Naive thymus-derived CD8-positive, alpha-beta T cell (primary cell): ENCODE data around the gene GPRC5C. TPM values are rescaled to one million over a fixed set of nuclear protein-coding genes. Genes with fewer than 3 reads are reported as not detected.

Source experiments
- ATAC-seq, 2 donors: fragments of 150-1000 bp; cut with Tn5 transposase in 1 of 2; sonication (Bioruptor Pico), chemical (Tn5 transposase) in 1 of 2; 1 replicate in 1 of 2; 2 replicates in 1 of 2; pipeline ENCODE4 v1.10.0; 2021; ENCODE audit warnings: mild to moderate bottlenecking in 2 of 2, moderate library complexity in 2 of 2
- POLR2A ChIA-PET: fragments of 350-600 bp; sonication (Branson Sonifier 250); formaldehyde crosslinking; loops from one replicate; lab custom pipeline; 2021; ENCODE audit warnings: antibody characterized with exemption; lab: Charles Lee
- DNase-seq, 10 donors: peaks; one replicate each; pipeline versions ENCODE4 v3.0.0 to v3.0.0-alpha.2; 2020 to 2022
- H3K27ac Mint-ChIP-seq, 10 donors: one replicate each; pipeline ENCODE4 v1.8.0; 2020 to 2022; ENCODE audit warnings: mild to moderate bottlenecking in 10 of 10, mixed read lengths in 10 of 10, moderate library complexity in 4 of 10, inconsistent platforms in 1 of 10
- H3K27me3 Mint-ChIP-seq, 5 donors: one replicate each; pipeline ENCODE4 v1.8.0; 2021 to 2022; ENCODE audit warnings: mixed read lengths in 5 of 5
- H3K36me3 Mint-ChIP-seq, 3 donors: one replicate each; pipeline ENCODE4 v1.8.0; 2020 to 2022; ENCODE audit warnings: mixed read lengths in 3 of 3, mild to moderate bottlenecking in 2 of 3, inconsistent platforms in 1 of 3
- H3K4me1 Mint-ChIP-seq, 4 donors: one replicate each; pipeline ENCODE4 v1.8.0; 2021 to 2022; ENCODE audit warnings: mixed read lengths in 4 of 4
- H3K4me3 Mint-ChIP-seq, 10 donors: one replicate each; pipeline ENCODE4 v1.8.0; 2020 to 2022; ENCODE audit warnings: mild to moderate bottlenecking in 10 of 10, mixed read lengths in 10 of 10, moderate library complexity in 6 of 10, inconsistent platforms in 1 of 10
- H3K9me3 Mint-ChIP-seq, 9 donors: one replicate each; pipeline ENCODE4 v1.8.0; 2020 to 2022; ENCODE audit warnings: mixed read lengths in 9 of 9, mild to moderate bottlenecking in 3 of 9, inconsistent platforms in 1 of 9, moderate library complexity in 1 of 9
- polyA plus RNA-seq, 3 donors: library from polyadenylated mRNA; unstranded; fragments of 300-500 nt; fragmentation: Illumina TruSeq; gene quantifications; one replicate each; pipeline ENCODE4 v1.2.3, GENCODE V29; 2021
- total RNA-seq, 8 experiments: library from RNA in 2 of 8; stranded (reverse) in 2 of 8; gene quantifications; one replicate each; pipeline ENCODE4 v1.2.3 and lab custom pipeline; 2021 to 2026

Gene GPRC5C
- total and polyA plus RNA-seq, 5 experiments from 2014 or later = 0.09 TPM; not detected in 4

- peaks cover 0 to 2% (median under 1%) of the 10 kb centered on the region in 4 donors for H3K4me1 Mint-ChIP-seq
- H3K9me3 Mint-ChIP-seq = peaks cover 0 to 5% (median 0%) of the 10 kb centered on the region in 9 donors
- ATAC-seq (no peak), DNase-seq (no peak)
- POLR2A ChIA-PET = no interaction called here
- no peak overlapping the region for H3K4me3 Mint-ChIP-seq
- H3K27ac Mint-ChIP-seq = no peak overlapping the region
- peaks cover 0 to 4% (median 1%) of the 10 kb centered on the region in 5 donors for H3K27me3 Mint-ChIP-seq
- H3K36me3 Mint-ChIP-seq = peaks cover 0 to 4% (median 1%) of the 10 kb centered on the region in 3 donors
Measured at GRCh38 chr17:74410001-74410443, 21.9 kb upstream of the GPRC5C start.

GRCh38 chr17:74412581-74412980 lies 19.3 kb upstream of the GPRC5C start:
- H3K27ac Mint-ChIP-seq = no peak overlapping the region
- H3K9me3 Mint-ChIP-seq = peaks cover 0 to 5% (median 0%) of the 10 kb centered on the region in 9 donors
- DNase-seq (no peak), ATAC-seq (no peak)
- H3K27me3 Mint-ChIP-seq = peaks cover 0 to 4% (median 2%) of the 10 kb centered on the region in 5 donors
- peaks cover 0 to 4% (median 1%) of the 10 kb centered on the region in 3 donors for H3K36me3 Mint-ChIP-seq
- H3K4me1 Mint-ChIP-seq = no peaks in the 10 kb centered on the region
- H3K4me3 Mint-ChIP-seq = no peak overlapping the region
- POLR2A ChIA-PET = no interaction called here

- no peaks in the 10 kb centered on the region for H3K4me1 Mint-ChIP-seq
- peaks cover 0 to 4% (median 1%) of the 10 kb centered on the region in 3 donors for H3K36me3 Mint-ChIP-seq
- peaks cover 0 to 5% (median 0%) of the 10 kb centered on the region in 9 donors for H3K9me3 Mint-ChIP-seq
- POLR2A ChIA-PET = no interaction called here
- no peak overlapping the region for H3K4me3 Mint-ChIP-seq
- H3K27ac Mint-ChIP-seq = peak overlapping the region in 1 of 10 donors; percentile 12
- DNase-seq = no peak
- H3K27me3 Mint-ChIP-seq = peaks cover 0 to 4% (median 2%) of the 10 kb centered on the region in 5 donors
- ATAC-seq = no peak
Measured at GRCh38 chr17:74413491-74413890, 18.4 kb upstream of the GPRC5C start.

- POLR2A ChIA-PET = no interaction called here
- peaks cover 0 to 4% (median 1%) of the 10 kb centered on the region in 3 donors for H3K36me3 Mint-ChIP-seq
- DNase-seq (no peak), ATAC-seq (no peak)
- H3K9me3 Mint-ChIP-seq = peaks cover 0 to 5% (median 0%) of the 10 kb centered on the region in 9 donors
- H3K4me3 Mint-ChIP-seq = no peak overlapping the region
- peaks cover 0 to 5% (median 2%) of the 10 kb centered on the region in 5 donors for H3K27me3 Mint-ChIP-seq
- H3K4me1 Mint-ChIP-seq = no peaks in the 10 kb centered on the region
- H3K27ac Mint-ChIP-seq = no peak overlapping the region
Measured at GRCh38 chr17:74414510-74414909, 17.4 kb upstream of the GPRC5C start.

- H3K36me3 Mint-ChIP-seq = peaks cover 0 to under 1% (median 0%) of the 10 kb centered on the region in 3 donors
- no peak overlapping the region for H3K4me3 Mint-ChIP-seq
- H3K4me1 Mint-ChIP-seq = no peaks in the 10 kb centered on the region
- peaks cover 0 to 5% (median 1%) of the 10 kb centered on the region in 5 donors for H3K27me3 Mint-ChIP-seq
- no peak for ATAC-seq
- peaks cover 0 to 2% (median 0%) of the 10 kb centered on the region in 9 donors for H3K9me3 Mint-ChIP-seq
- POLR2A ChIA-PET = no interaction called here
- peak overlapping the region in 1 of 10 donors; percentile 40 for H3K27ac Mint-ChIP-seq
- no peak for DNase-seq
Measured at GRCh38 chr17:74415608-74416396, 16.1 kb upstream of the GPRC5C start.

- H3K9me3 Mint-ChIP-seq = peaks cover 0 to 4% (median 0%) of the 10 kb centered on the region in 9 donors
- no peak overlapping the region for H3K27ac Mint-ChIP-seq
- no peaks in the 10 kb centered on the region for H3K36me3 Mint-ChIP-seq
- POLR2A ChIA-PET = no interaction called here
- ATAC-seq = no peak
- H3K4me3 Mint-ChIP-seq = no peak overlapping the region
- DNase-seq = no peak
- peaks cover under 1 to 9% (median 2%) of the 10 kb centered on the region in 5 donors for H3K27me3 Mint-ChIP-seq
- peaks cover 0 to 1% (median 0%) of the 10 kb centered on the region in 4 donors for H3K4me1 Mint-ChIP-seq
Measured at GRCh38 chr17:74417178-74418045, 14.5 kb upstream of the GPRC5C start.

GRCh38 chr17:74419928-74420411 lies 11.9 kb upstream of the GPRC5C start:
- Mint-ChIP-seq H3K27me3 (peaks cover 4 to 12% (median 8%) of the 10 kb centered on the region in 5 donors), H3K4me1 (peaks cover 0 to 1% (median 0%) of the 10 kb centered on the region in 4 donors), H3K36me3 (no peaks in the 10 kb centered on the region), H3K9me3 (peaks cover 0 to 4% (median 0%) of the 10 kb centered on the region in 9 donors), H3K4me3 (no peak overlapping the region), H3K27ac (no peak overlapping the region)
- DNase-seq = no peak
- ATAC-seq = no peak
- POLR2A ChIA-PET = no interaction called here

GRCh38 chr17:74424117-74424516 lies 7.8 kb upstream of the GPRC5C start:
- Mint-ChIP-seq H3K27ac (no peak overlapping the region), H3K27me3 (peaks cover 7 to 22% (median 20%) of the 10 kb centered on the region in 5 donors), H3K4me3 (no peak overlapping the region), H3K9me3 (peaks cover 0 to 4% (median 0%) of the 10 kb centered on the region in 9 donors), H3K36me3 (no peaks in the 10 kb centered on the region), H3K4me1 (peaks cover 0 to 1% (median 0%) of the 10 kb centered on the region in 4 donors)
- POLR2A ChIA-PET = no interaction called here
- DNase-seq = no peak
- no peak for ATAC-seq

- DNase-seq (no peak), ATAC-seq (no peak)
- no peak overlapping the region for H3K27ac Mint-ChIP-seq
- POLR2A ChIA-PET = no interaction called here
- peaks cover 8 to 24% (median 22%) of the 10 kb centered on the region in 5 donors for H3K27me3 Mint-ChIP-seq
- peak overlapping the region in 1 of 10 donors; percentile 63 for H3K4me3 Mint-ChIP-seq
- H3K4me1 Mint-ChIP-seq = peaks cover 0 to 1% (median 0%) of the 10 kb centered on the region in 4 donors
- H3K9me3 Mint-ChIP-seq = peaks cover 0 to 4% (median 0%) of the 10 kb centered on the region in 9 donors
- no peaks in the 10 kb centered on the region for H3K36me3 Mint-ChIP-seq
Measured at GRCh38 chr17:74424657-74425056, 7.2 kb upstream of the GPRC5C start.

GRCh38 chr17:74426551-74427047 lies 5.3 kb upstream of the GPRC5C start:
- ATAC-seq (no peak), DNase-seq (no peak)
- H3K4me1 Mint-ChIP-seq = peaks cover 2 to 12% (median 9%) of the 10 kb centered on the region in 4 donors
- H3K36me3 Mint-ChIP-seq = no peaks in the 10 kb centered on the region
- POLR2A ChIA-PET = no interaction called here
- H3K27me3 Mint-ChIP-seq = peaks cover 13 to 40% (median 32%) of the 10 kb centered on the region in 5 donors
- H3K4me3 Mint-ChIP-seq = no peak overlapping the region
- peak overlapping the region in 1 of 10 donors; percentile 32 for H3K27ac Mint-ChIP-seq
- H3K9me3 Mint-ChIP-seq = no peaks in the 10 kb centered on the region

GRCh38 chr17:74427048-74427762 lies 4.7 kb upstream of the GPRC5C start:
- DNase-seq (no peak), ATAC-seq (no peak)
- Mint-ChIP-seq H3K27me3 (peaks cover 13 to 45% (median 33%) of the 10 kb centered on the region in 5 donors), H3K36me3 (no peaks in the 10 kb centered on the region), H3K9me3 (no peaks in the 10 kb centered on the region), H3K27ac (no peak overlapping the region), H3K4me3 (no peak overlapping the region), H3K4me1 (peaks cover 2 to 17% (median 11%) of the 10 kb centered on the region in 4 donors)
- POLR2A ChIA-PET = no interaction called here

- POLR2A ChIA-PET = no interaction called here
- H3K9me3 Mint-ChIP-seq = no peaks in the 10 kb centered on the region
- no peak for DNase-seq
- H3K27ac Mint-ChIP-seq = no peak overlapping the region
- peaks cover 10 to 42% (median 30%) of the 10 kb centered on the region in 5 donors for H3K27me3 Mint-ChIP-seq
- peaks cover 2 to 17% (median 12%) of the 10 kb centered on the region in 4 donors for H3K4me1 Mint-ChIP-seq
- no peak overlapping the region for H3K4me3 Mint-ChIP-seq
- H3K36me3 Mint-ChIP-seq = no peaks in the 10 kb centered on the region
- no peak for ATAC-seq
Measured at GRCh38 chr17:74427763-74428153, 4.1 kb upstream of the GPRC5C start.
